Urothelium cell line (cell line): ENCODE data around the gene IL6.

Experiments
- DNase-seq: peaks from one replicate; pipeline ENCODE4 v3.0.0; 2011; ENCODE audit warnings: low spot score, mixed read lengths
- FAIRE-seq: peaks from 2 replicates; lab custom pipeline; 2011; peaks lifted over from hg19 to GRCh38; lab: Jason Lieb, UNC

Gene IL6

DNA sequence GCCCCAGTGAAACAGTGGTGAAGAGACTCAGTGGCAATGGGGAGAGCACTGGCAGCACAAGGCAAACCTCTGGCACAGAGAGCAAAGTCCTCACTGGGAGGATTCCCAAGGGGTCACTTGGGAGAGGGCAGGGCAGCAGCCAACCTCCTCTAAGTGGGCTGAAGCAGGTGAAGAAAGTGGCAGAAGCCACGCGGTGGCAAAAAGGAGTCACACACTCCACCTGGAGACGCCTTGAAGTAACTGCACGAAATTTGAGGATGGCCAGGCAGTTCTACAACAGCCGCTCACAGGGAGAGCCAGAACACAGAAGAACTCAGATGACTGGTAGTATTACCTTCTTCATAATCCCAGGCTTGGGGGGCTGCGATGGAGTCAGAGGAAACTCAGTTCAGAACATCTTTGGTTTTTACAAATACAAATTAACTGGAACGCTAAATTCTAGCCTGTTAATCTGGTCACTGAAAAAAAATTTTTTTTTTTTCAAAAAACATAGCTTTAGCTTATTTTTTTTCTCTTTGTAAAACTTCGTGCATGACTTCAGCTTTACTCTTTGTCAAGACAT, 574 bp upstream of the IL6 start:
- no peak for FAIRE-seq
- DNase-seq = peak; percentile 75

DNA sequence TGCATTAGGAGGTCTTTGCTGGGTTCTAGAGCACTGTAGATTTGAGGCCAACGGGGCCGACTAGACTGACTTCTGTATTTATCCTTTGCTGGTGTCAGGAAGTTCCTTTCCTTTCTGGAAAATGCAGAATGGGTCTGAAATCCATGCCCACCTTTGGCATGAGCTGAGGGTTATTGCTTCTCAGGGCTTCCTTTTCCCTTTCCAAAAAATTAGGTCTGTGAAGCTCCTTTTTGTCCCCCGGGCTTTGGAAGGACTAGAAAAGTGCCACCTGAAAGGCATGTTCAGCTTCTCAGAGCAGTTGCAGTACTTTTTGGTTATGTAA, 675 bp downstream of the IL6 start:
- no peak for FAIRE-seq
- DNase-seq = no peak

- no peak for FAIRE-seq
- DNase-seq = peak; percentile 57
Measured at GRCh38 chr7:22728401-22729029, 1.5 kb downstream of the IL6 start.

GRCh38 chr7:22729180-22729825, 2.3 kb downstream of the IL6 start:
- FAIRE-seq (no peak), DNase-seq (no peak)

DNA sequence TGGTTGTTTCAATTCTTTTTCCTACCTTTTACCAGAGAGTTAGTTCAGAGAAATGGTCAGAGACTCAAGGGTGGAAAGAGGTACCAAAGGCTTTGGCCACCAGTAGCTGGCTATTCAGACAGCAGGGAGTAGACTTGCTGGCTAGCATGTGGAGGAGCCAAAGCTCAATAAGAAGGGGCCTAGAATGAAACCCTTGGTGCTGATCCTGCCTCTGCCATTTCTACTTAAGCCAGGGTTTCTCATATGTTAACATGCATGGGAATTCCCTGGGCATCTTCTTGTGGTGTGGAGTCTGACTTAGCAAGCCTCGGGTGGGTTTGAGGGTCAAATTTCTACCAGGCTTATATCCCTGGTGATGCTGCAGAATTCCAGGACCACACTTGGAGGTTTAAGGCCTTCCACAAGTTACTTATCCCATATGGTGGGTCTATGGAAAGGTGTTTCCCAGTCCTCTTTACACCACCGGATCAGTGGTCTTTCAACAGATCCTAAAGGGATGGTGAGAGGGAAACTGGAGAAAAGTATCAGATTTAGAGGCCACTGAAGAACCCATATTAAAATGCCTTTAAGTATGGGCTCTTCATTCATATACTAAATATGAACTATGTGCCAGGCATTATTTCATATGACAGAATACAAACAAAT, 3.2 kb downstream of the IL6 start:
- DNase-seq (no peak), FAIRE-seq (no peak)

- FAIRE-seq = peak; percentile 59
- DNase-seq = peak; percentile 78
Measured at GRCh38 chr7:22730921-22731654, 4.1 kb downstream of the IL6 start.

DNA sequence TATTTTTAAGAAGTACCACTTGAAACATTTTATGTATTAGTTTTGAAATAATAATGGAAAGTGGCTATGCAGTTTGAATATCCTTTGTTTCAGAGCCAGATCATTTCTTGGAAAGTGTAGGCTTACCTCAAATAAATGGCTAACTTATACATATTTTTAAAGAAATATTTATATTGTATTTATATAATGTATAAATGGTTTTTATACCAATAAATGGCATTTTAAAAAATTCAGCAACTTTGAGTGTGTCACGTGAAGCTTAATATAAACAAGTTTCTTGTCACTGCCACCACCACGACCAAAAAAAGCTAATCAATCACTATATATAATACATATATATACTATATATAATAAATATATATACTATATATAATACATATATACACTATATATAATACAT, 4.8 kb downstream of the IL6 start:
- DNase-seq = no peak
- no peak for FAIRE-seq

GRCh38 chr7:22732556-22733126, 5.6 kb downstream of the IL6 start:
- DNase-seq (peak; percentile 16), FAIRE-seq (no peak)

DNA sequence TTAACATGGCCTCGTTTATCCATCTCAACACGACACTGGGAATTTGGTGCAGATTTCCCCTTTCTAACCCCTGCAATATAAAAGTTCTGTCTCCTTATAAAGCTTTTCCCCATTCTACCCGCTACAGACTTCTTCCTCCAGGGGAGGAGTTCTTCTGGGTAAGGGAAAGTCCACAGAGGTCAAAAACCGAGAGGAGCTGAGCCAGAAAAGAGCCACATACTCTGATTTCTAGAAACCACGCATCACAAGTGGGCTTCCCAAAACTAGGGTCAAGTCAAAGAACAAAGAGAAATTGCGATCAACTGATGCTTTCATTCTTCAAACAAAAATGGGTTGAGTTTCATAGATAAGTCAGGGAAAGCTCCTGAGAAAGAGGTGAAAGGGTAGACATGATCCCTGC, 6.8 kb downstream of the IL6 start:
- DNase-seq = no peak
- no peak for FAIRE-seq

DNA sequence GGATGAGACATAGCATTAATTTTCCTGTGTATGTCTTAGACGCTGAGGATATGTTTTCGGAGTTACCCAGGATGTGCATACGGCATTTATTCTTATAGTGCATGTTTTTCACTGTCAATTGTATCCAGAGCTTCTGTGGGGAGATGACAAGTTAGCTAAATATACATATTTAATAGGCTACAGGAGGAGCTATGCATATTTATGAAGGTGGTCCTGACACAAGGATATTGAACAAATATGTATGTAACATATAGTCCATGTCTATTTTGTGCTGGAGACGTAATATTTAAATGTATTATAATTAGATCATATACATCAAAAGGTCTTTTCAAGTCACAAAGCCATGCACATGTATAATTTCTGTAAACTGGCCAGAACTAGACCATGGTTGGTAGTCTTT, 16.0 kb downstream of the IL6 start:
- no peak for DNase-seq
- no peak for FAIRE-seq

GRCh38 chr7:22751341-22751740, 24.3 kb downstream of the IL6 start:
- no peak for DNase-seq
- no peak for FAIRE-seq

GRCh38 chr7:22757338-22757994, 30.5 kb downstream of the IL6 start:
- DNase-seq (no peak), FAIRE-seq (no peak)

DNA sequence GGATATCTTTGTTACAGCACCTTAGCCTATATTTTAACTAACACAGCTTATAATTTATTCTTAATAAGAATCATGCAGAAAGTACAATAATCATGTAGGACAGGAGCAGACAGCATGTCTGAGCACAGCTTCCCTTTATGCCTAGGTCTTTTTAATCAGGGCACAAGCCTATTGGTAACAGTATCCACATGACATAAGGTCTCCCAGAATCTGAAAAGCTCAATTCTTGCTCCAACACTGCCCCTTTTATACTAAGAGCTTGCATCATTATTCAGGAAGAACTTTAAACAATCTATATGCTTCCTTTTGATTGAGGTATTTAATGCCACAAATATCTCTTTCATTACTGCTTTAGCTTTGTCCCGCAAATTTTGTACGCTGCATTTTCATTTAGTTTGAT, 31.6 kb downstream of the IL6 start:
- DNase-seq (no peak), FAIRE-seq (no peak)

DNA sequence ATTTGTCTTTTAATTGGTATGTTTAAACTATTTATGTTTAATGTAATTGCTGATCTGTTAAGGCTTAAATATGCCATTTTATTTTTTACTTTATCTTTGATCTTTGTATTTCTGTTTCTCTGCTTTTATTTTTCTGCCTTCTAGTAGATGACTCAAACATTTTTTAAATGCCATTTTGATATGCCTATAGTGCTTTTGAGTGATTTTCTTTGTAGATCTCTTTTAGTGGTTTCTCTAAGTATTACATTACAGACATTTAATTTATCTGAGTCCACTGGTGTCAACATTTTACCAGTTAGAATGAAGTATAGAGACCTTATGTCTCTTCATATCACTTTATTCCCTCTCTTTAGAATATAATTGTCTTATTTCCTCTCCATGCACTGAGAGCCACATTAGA, 32.7 kb downstream of the IL6 start:
- FAIRE-seq (no peak), DNase-seq (no peak)

GRCh38 chr7:22762866-22763265, 35.9 kb downstream of the IL6 start:
- no peak for DNase-seq
- FAIRE-seq = no peak

DNA sequence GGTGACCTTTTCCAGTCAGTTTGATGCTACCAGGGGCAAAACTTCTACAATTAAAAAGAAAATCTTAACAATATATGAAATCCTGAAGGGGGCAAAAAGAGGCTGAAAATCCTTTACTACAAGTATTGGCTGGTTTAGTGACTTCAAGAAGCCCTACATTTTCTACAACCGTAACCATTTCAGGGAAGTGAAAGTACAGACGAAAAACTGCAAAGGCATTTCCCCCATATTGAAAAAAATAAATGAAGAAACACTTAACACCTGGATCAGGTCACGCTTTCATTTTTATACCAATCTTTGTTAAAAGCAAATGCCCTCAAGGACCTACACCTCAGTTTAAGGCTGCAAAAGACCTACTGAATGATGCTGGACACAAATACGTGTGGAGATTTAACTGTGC, 38.6 kb downstream of the IL6 start:
- DNase-seq (no peak), FAIRE-seq (no peak)

DNA sequence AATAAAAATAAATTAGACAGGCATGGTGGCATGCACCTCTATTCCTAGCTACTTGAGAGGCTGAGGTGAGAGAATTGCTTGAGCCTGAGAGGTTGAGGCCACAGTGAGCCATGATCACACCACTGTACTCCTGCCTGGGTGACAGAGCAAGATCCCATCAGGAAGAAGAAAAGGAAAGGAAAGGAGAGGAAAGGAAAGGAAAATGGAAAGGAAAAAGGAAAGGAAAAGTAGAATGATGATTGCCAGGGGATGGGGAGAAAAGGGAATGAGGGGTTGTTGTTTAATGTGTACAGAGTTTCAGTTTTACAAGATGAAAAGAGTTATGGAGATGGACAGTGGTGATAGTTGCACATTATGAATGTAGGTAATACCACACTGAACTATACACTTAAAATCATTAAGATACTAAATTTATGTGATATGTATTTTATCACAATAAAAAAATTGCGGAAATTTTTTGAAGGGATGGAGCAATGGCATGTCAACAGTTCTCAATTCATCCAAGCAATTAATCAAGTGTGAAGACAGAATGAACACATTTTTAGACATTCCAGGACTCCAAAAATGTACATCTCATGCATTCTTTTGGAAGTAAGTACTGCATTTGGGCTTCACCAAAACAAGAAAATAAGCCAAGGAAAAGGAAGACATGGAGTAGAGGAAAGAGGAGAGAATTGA, 44.3 kb downstream of the IL6 start:
- no peak for FAIRE-seq
- DNase-seq = no peak

GRCh38 chr7:22771872-22772228, 44.9 kb downstream of the IL6 start:
- FAIRE-seq (no peak), DNase-seq (no peak)

DNA sequence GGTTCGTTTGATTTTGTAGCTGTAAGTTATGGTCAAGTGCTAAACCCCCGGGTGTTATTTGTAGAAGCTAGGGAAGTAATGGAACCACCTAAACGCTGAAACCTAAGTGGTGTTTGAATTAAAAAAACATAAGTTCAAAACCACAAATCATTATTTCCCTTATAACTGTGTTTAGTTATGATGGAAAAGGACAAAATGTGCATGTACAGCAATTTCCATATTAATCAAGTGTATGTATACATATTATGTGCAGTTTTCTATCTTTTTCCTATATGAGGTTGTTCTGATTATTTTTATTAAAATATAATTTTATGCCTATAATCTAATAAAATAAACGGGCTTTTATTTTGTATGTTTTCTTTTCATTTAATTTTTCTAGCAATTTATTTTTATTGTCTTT, 45.9 kb downstream of the IL6 start:
- FAIRE-seq = no peak

DNA sequence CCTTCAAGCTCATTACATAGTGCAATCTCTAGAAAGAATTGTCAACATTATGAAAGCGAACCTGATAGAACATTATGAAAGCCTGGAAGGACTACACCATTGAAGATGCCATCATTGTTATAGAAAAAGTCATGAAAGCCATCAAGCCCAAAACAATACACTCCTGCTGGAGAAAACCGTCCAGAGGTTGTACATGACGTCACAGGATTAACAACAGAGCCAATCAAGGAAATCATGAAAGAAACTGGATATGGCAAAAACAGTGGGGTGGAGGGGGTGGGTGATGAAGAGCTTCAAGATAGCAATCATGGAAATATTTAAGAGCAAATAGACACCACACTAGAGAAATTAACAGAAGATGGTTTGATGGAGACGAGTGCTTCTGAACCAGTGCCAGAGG, 50.0 kb downstream of the IL6 start:
- no peak for FAIRE-seq
- DNase-seq = no peak

More for the DNA sequence above, 45.9 kb downstream of the IL6 start:
- DNase-seq = no peak
